ENCODE data around the gene LBX1.

Gene LBX1

GRCh38 chr10:101258179-101258885 lies 29.1 kb upstream of the LBX1 start:
- Histone ChIP-seq H3K36me3 (ENCODE audit: control insufficient read depth in 1 of 2, insufficient read depth in 2 of 2, low read depth in 1 of 2, low read length in 2 of 2) (no peaks in the 10 kb centered on the region), H3K4me1 (ENCODE audit: control insufficient read depth, insufficient read depth, low read depth, low read length) (peaks cover 2% of the 10 kb centered on the region), H2BK5ac (ENCODE audit: low read depth, low read length, poor library complexity, severe bottlenecking) (no peak overlapping the region), H3K27me3 (ENCODE audit: control insufficient read depth in 1 of 2, insufficient read depth in 1 of 2, low read length in 2 of 2) (peaks cover 61 to 62% of the 10 kb centered on the region in 2 experiments), H3K14ac (ENCODE audit: low read length in 2 of 2) (no peak overlapping the region), H2BK15ac (ENCODE audit: low read depth, poor library complexity, severe bottlenecking) (no peak overlapping the region), H2BK12ac (ENCODE audit: low read length in 2 of 2) (no peak overlapping the region), H3K4ac (ENCODE audit: low read depth in 1 of 2, low read length in 2 of 2) (no peak overlapping the region), H3K79me1 (replicated peaks; ENCODE audit: low read length, poor library complexity, severe bottlenecking) (no peaks in the 10 kb centered on the region), H2AFZ (ENCODE audit: low read depth, low read length) (no peak overlapping the region), H3K9ac (ENCODE audit: low read length) (no peak overlapping the region), H3K4me2 (ENCODE audit: low read length, poor library complexity, severe bottlenecking) (no peak overlapping the region), H3K23ac (ENCODE audit: low read length in 2 of 2) (no peak overlapping the region), H3K18ac (ENCODE audit: low read depth in 1 of 2, low read length in 2 of 2) (no peak overlapping the region), H3K9me3 (ENCODE audit: control insufficient read depth, low read length) (peaks cover 5% of the 10 kb centered on the region), H2BK120ac (ENCODE audit: low read depth, low read length) (no peak overlapping the region), H4K91ac (ENCODE audit: low read length) (no peak overlapping the region), H4K8ac (ENCODE audit: low read length) (no peak overlapping the region), H3K27ac (ENCODE audit: low read length, poor library complexity, severe bottlenecking) (no peak overlapping the region), H3K4me3 (ENCODE audit: insufficient read depth in 1 of 2, low read depth in 1 of 2, low read length in 2 of 2) (no peak overlapping the region), H2AK5ac (ENCODE audit: low read length, severe bottlenecking) (no peak overlapping the region)
- 96% methylated on average over 3 of the region's 4 CpGs for WGBS
- DNase-seq = no peak

GRCh38 chr10:101257491-101257890 lies 28.2 kb upstream of the LBX1 start:
- Histone ChIP-seq H3K4me1 (ENCODE audit: control insufficient read depth, insufficient read depth, low read depth, low read length) (peaks cover 2% of the 10 kb centered on the region), H2BK5ac (ENCODE audit: low read depth, low read length, poor library complexity, severe bottlenecking) (no peak overlapping the region), H2BK120ac (ENCODE audit: low read depth, low read length) (no peak overlapping the region), H2AFZ (ENCODE audit: low read depth, low read length) (no peak overlapping the region), H3K4me2 (ENCODE audit: low read length, poor library complexity, severe bottlenecking) (no peak overlapping the region), H3K79me1 (replicated peaks; ENCODE audit: low read length, poor library complexity, severe bottlenecking) (no peaks in the 10 kb centered on the region), H3K9ac (ENCODE audit: low read length) (no peak overlapping the region), H3K27ac (ENCODE audit: low read length, poor library complexity, severe bottlenecking) (no peak overlapping the region), H4K91ac (ENCODE audit: low read length) (no peak overlapping the region), H3K4me3 (ENCODE audit: insufficient read depth in 1 of 2, low read depth in 1 of 2, low read length in 2 of 2) (no peak overlapping the region), H3K27me3 (ENCODE audit: control insufficient read depth in 1 of 2, insufficient read depth in 1 of 2, low read length in 2 of 2) (peaks cover 57 to 58% of the 10 kb centered on the region in 2 experiments), H3K23ac (ENCODE audit: low read length in 2 of 2) (no peak overlapping the region), H3K9me3 (ENCODE audit: control insufficient read depth, low read length) (peaks cover 5% of the 10 kb centered on the region), H3K18ac (ENCODE audit: low read depth in 1 of 2, low read length in 2 of 2) (no peak overlapping the region), H3K14ac (ENCODE audit: low read length in 2 of 2) (no peak overlapping the region), H3K36me3 (ENCODE audit: control insufficient read depth in 1 of 2, insufficient read depth in 2 of 2, low read depth in 1 of 2, low read length in 2 of 2) (no peaks in the 10 kb centered on the region), H2AK5ac (ENCODE audit: low read length, severe bottlenecking) (no peak overlapping the region), H2BK12ac (ENCODE audit: low read length in 2 of 2) (no peak overlapping the region), H4K8ac (ENCODE audit: low read length) (no peak overlapping the region), H3K4ac (ENCODE audit: low read depth in 1 of 2, low read length in 2 of 2) (no peak overlapping the region), H2BK15ac (ENCODE audit: low read depth, poor library complexity, severe bottlenecking) (no peak overlapping the region)
- WGBS = 94% methylated on average over 4 of the region's 4 CpGs
- DNase-seq = no peak

GRCh38 chr10:101257084-101257483 lies 27.8 kb upstream of the LBX1 start:
- DNase-seq = no peak
- Histone ChIP-seq H2BK5ac (ENCODE audit: low read depth, low read length, poor library complexity, severe bottlenecking) (no peak overlapping the region), H3K27ac (ENCODE audit: low read length, poor library complexity, severe bottlenecking) (no peak overlapping the region), H2AK5ac (ENCODE audit: low read length, severe bottlenecking) (no peak overlapping the region), H4K8ac (ENCODE audit: low read length) (no peak overlapping the region), H3K27me3 (ENCODE audit: control insufficient read depth in 1 of 2, insufficient read depth in 1 of 2, low read length in 2 of 2) (peaks cover 53 to 57% of the 10 kb centered on the region in 2 experiments), H4K91ac (ENCODE audit: low read length) (no peak overlapping the region), H2AFZ (ENCODE audit: low read depth, low read length) (no peak overlapping the region), H3K4me2 (ENCODE audit: low read length, poor library complexity, severe bottlenecking) (no peak overlapping the region), H3K4me3 (ENCODE audit: insufficient read depth in 1 of 2, low read depth in 1 of 2, low read length in 2 of 2) (no peak overlapping the region), H2BK15ac (ENCODE audit: low read depth, poor library complexity, severe bottlenecking) (no peak overlapping the region), H3K9ac (ENCODE audit: low read length) (no peak overlapping the region), H3K79me1 (replicated peaks; ENCODE audit: low read length, poor library complexity, severe bottlenecking) (no peaks in the 10 kb centered on the region), H2BK12ac (ENCODE audit: low read length in 2 of 2) (no peak overlapping the region), H3K23ac (ENCODE audit: low read length in 2 of 2) (no peak overlapping the region), H3K4ac (ENCODE audit: low read depth in 1 of 2, low read length in 2 of 2) (no peak overlapping the region), H3K18ac (ENCODE audit: low read depth in 1 of 2, low read length in 2 of 2) (no peak overlapping the region), H3K14ac (ENCODE audit: low read length in 2 of 2) (no peak overlapping the region), H3K4me1 (ENCODE audit: control insufficient read depth, insufficient read depth, low read depth, low read length) (peaks cover 2% of the 10 kb centered on the region), H3K9me3 (ENCODE audit: control insufficient read depth, low read length) (peaks cover 5% of the 10 kb centered on the region), H2BK120ac (ENCODE audit: low read depth, low read length) (no peak overlapping the region), H3K36me3 (ENCODE audit: control insufficient read depth in 1 of 2, insufficient read depth in 2 of 2, low read depth in 1 of 2, low read length in 2 of 2) (no peaks in the 10 kb centered on the region)
- WGBS = 85% methylated on average over 3 of the region's 3 CpGs

GRCh38 chr10:101256387-101256786 lies 27.1 kb upstream of the LBX1 start:
- Histone ChIP-seq H3K14ac (ENCODE audit: low read length in 2 of 2) (no peak overlapping the region), H3K4ac (ENCODE audit: low read depth in 1 of 2, low read length in 2 of 2) (no peak overlapping the region), H3K4me2 (ENCODE audit: low read length, poor library complexity, severe bottlenecking) (no peak overlapping the region), H3K27me3 (ENCODE audit: control insufficient read depth in 1 of 2, insufficient read depth in 1 of 2, low read length in 2 of 2) (peaks cover 47 to 53% of the 10 kb centered on the region in 2 experiments), H3K36me3 (ENCODE audit: control insufficient read depth in 1 of 2, insufficient read depth in 2 of 2, low read depth in 1 of 2, low read length in 2 of 2) (no peaks in the 10 kb centered on the region), H2AFZ (ENCODE audit: low read depth, low read length) (no peak overlapping the region), H3K4me3 (ENCODE audit: insufficient read depth in 1 of 2, low read depth in 1 of 2, low read length in 2 of 2) (no peak overlapping the region), H3K9me3 (ENCODE audit: control insufficient read depth, low read length) (peaks cover 5% of the 10 kb centered on the region), H3K79me1 (replicated peaks; ENCODE audit: low read length, poor library complexity, severe bottlenecking) (no peaks in the 10 kb centered on the region), H4K8ac (ENCODE audit: low read length) (no peak overlapping the region), H3K23ac (ENCODE audit: low read length in 2 of 2) (no peak overlapping the region), H2BK12ac (ENCODE audit: low read length in 2 of 2) (no peak overlapping the region), H2AK5ac (ENCODE audit: low read length, severe bottlenecking) (no peak overlapping the region), H4K91ac (ENCODE audit: low read length) (no peak overlapping the region), H3K9ac (ENCODE audit: low read length) (no peak overlapping the region), H3K27ac (ENCODE audit: low read length, poor library complexity, severe bottlenecking) (no peak overlapping the region), H3K4me1 (ENCODE audit: control insufficient read depth, insufficient read depth, low read depth, low read length) (peaks cover 2% of the 10 kb centered on the region), H2BK15ac (ENCODE audit: low read depth, poor library complexity, severe bottlenecking) (no peak overlapping the region), H2BK5ac (ENCODE audit: low read depth, low read length, poor library complexity, severe bottlenecking) (no peak overlapping the region), H2BK120ac (ENCODE audit: low read depth, low read length) (no peak overlapping the region), H3K18ac (ENCODE audit: low read depth in 1 of 2, low read length in 2 of 2) (no peak overlapping the region)
- DNase-seq = no peak
- WGBS = 85% methylated on average over 1 of the region's 1 CpG
